NCI-H128 (cell line): ENCODE results near the gene CSPG5.
A peak's percentile ranks its signal among the peaks of the same experiment; 100 is the strongest.

Source experiments
- DNase-seq: peaks from one replicate; lab custom pipeline; 2025; ENCODE audit not compliant: unreplicated experiment; lab: John Stamatoyannopoulos, UW

The CSPG5 gene

DNA sequence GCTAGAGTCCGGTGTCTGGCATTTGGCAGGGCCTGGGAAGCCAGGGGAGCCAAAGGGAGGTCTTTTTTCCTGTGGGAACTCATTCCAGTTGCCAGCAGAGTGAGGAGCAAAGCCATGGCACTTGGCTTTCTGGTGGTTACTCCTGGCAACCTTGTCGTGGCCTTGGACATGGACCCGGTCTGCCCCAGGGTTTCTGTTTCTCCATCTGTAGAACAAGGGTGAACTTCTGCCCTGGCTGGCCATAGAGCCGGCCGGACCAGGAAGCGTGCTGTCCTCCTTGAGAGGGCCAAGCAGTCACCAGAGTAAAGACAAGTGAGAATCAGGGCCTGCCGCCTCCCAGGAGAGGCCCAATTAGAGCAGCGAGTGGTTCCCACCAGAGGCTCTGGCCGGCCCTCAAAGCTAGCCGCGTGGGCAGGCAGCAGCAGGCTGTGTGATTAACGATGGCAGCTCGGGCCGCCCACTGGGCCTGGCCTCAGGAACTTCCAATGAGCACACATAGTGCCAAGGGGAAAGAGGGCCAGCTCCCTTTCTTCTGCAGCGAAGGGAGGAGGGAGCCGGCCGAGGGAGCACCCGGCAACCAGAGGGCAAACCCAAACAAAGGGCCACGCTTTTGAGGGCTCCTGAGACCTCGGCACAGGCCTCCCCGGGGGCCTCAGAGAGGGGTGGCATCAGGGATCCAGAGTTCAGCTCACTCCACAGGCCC, 36.0 kb downstream of the CSPG5 start:
- DNase-seq, result no peak

GRCh38 chr3:47541583-47542108, 37.0 kb downstream of the CSPG5 start:
- DNase-seq, result no peak

DNA sequence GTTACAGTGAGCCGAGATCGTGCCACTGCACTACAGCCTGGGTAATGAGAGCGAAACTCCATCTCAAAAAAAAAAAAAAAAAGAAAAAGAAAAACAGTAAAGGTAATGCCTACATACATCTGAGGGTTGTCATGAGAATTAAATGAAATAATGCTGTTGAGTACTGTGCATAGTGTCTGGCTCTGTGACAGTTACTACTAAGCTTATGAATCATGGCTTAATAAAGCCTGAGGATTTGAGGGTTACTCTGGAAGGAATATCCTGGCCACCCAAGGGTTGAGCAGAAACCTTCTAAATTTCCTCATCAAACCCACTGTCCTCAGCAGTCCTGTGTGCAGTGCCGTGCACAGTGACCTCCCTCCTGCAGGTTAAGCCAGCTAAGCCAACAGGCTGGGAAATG, 38.4 kb downstream of the CSPG5 start:
- no peak for DNase-seq

- no peak for DNase-seq
These were observed 41.7 kb downstream of the CSPG5 start for GRCh38 chr3:47536967-47537366.

DNA sequence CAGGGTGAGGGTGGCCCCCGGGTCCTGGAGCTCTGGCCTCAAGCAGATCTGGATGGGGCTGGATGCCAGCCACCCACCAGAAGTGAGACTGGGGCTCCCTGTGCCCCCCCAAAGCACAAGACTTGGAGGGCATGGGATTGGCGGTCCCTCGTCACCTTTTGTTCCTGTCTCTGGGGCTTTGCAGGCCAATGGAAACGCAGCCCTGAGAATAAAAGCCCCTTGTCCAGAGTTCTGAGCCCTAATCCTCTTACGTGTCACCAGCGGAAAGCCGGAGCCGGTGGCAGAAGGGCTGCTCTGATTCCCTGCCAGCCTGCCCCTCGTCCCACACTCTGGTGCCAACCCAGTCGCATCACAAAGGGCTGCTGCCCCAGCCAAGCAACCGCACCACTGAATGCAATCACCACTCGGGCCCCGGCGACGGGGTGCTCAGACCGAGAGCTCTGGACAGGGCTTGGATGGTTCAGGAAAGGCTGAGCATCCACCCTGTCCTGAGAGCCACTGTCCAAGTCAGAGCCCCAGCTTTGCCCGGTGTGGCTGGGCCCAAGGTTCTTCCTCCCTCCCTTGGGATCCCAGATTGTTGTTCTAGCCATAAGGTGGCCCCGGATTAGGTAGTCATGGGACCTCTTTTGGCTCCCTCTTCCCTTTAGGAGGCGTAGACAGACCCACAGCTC, 42.3 kb downstream of the CSPG5 start:
- DNase-seq, result no peak

GRCh38 chr3:47533996-47534454, 44.6 kb downstream of the CSPG5 start:
- no peak for DNase-seq

GRCh38 chr3:47533481-47533880, 45.2 kb downstream of the CSPG5 start:
- DNase-seq, result no peak

GRCh38 chr3:47527952-47528725, 50.5 kb downstream of the CSPG5 start:
- no peak for DNase-seq

DNA sequence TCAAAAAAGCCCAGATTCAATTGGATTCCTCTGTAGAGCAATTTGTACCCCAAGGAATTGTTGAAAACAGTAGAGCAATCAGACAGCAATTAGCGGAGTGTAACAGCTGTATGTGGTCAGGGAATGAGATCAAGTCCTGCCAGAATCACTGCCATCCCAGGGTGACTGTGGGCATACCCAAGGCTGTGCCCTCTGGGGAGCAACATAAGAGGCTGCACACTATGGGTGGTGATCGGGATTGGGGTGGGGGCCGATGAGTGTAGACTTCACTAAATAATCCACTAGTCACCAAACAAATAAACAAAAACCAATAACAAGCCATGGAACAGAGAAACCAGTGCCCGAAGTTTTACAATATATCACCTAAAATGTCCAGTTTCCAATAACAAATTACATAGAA, 53.0 kb downstream of the CSPG5 start:
- DNase-seq, result no peak

DNA sequence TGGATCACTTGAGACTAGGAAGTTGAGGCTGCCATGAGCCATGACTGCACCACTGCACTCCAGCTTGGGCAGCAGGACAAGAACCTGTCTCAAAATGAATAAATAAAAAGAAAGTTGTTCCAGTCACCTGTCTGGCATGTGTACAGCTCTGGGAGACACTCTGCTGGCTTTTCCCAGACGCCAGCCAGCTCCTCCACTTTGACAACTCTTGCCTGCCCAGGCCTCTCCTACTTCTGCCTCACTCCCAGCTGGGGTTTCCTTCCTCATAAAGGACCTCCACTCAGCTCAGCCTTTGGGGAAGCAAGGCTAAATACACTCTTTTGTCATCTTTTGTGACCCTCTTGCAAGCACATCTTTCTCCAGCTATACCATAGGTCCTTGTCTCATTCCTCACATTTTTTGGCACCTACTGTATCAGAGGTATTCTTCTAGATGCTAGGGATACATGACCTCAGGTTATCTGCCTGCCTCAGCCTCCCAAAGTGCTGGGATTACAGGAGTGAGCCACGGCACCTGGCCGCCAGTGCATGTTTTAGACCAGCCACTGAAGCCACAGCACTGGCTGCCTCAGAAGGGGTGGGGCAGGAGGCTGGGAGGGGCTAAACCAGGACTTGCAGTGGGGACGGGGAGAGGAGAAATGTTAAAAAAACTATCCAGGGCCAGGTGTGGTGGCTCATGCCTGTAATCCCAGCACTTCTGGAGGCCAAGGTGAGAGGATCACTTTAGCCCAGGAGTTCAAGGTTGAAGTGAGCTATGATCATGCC, 55.2 kb downstream of the CSPG5 start:
- DNase-seq, result no peak

DNA sequence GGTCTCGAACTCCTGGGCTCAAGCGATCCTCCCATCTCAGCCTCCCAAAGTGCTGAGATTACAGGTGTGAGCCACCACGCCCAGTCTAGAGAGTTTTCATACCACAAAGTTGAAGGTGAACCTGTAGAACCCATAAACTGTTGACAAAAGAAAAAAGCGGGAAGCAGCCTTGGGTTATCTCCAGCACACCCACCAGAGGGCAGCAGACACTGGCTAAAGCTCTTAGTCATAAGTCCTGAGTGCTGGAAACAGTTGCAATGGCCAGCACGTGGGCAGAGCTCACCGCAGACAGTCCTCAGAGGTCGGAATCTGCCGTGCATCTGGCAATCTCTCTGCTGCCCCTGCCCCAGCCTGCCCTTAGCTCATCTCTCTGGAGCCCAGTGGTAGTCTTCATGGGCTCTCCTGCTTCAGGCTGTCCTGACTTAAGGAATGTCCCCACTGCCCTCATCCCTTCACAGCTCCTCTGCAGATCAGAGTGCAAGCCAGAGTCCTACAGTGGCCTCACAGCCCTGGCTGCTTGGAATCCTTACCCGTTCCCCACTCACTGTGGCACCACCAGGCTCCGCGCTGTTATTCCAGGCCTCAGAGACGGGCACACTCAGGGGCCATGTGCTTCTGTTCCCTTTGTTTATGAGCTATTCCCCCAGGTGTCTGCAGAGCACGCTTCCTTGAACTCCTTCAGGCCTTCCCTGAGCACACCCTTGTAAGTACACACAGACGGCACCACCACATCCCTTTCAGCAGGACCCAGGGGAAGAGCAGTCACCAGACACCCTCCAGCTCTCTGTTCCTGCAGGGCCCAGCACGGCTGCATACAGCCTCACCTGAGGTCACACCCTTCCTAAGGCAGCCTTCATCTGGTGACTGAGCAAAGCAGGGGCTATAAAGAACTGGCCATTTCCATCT, 56.3 kb downstream of the CSPG5 start:
- DNase-seq, result peak; percentile 60

GRCh38 chr3:47520756-47521155, 57.9 kb downstream of the CSPG5 start:
- DNase-seq, result peak; percentile 11

- no peak for DNase-seq
These were observed 60.7 kb downstream of the CSPG5 start for GRCh38 chr3:47517937-47518336.

DNA sequence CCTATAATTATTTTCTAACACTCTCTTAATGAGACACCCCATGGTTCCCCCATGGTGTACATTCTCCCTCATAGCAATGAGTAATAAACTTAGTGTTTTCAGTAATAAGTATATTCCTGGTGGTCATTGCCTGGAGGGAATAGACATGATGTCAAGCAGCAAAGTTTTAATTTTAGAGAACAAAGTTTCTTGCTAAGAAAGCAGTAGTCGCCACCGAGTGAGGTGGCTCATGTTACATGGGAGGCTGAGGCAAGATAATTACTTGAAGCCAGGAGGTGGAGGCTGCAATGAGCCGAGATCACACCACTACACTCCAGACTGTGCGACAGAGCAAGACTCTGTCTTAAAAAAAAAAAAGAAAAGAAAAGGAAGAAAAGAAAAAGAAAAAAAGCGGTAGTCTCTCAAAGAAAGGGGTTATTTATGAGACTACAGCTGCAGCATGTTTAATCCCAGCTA, 62.8 kb downstream of the CSPG5 start:
- DNase-seq, result no peak

- no peak for DNase-seq
These were observed 63.6 kb downstream of the CSPG5 start for GRCh38 chr3:47515100-47515499.

- DNase-seq, result peak; percentile 83
These were observed 65.3 kb downstream of the CSPG5 start, which contains the start of gene ELP6 for GRCh38 chr3:47513125-47513929. Gene ELP6 (minus strand): TSS chr3:47513712. CDS start chr3:47513590, 122 bp downstream.

DNA sequence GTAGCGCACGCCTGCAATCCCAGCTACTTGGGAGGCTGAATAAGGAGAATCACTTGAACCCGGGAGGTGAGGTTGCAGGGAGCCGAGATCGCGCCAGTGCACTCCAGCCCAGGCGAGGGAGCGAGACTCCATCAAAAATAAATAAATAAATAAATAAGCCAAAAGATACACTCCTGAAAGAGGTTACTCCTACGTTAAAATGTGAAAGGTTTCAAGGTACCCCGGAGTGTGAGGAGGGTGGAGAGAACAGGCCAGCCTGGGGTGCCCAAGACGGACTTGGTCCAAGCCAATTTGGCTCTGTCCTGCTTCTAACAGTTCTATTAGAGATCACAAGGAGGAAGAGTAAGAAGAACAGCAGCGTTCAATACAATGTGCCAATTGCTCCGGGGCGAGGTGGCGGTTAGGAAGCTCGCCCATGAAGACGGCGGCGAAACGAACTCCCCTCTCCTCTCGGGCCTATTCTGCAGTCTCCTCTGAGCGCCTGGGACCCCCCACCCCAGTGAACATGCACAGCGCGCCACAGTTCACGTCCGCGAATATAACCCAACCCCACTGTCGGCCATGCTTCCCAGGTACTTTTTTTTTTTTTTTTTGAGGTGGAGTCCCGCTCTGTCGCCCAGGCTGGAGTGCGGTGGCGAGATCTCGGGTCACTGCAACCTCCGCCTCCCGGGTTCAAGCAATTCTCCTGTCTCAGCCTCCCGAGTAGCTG, 66.1 kb downstream of the CSPG5 start:
- DNase-seq, result no peak
